Fibroblast of villous mesenchyme (primary cell): ENCODE measurements around the gene TMEM234. TPM values are rescaled to one million over a fixed set of nuclear protein-coding genes. Genes with fewer than 3 reads are reported as not detected.

Source experiments
- DNase-seq: peaks from one replicate; pipeline ENCODE4 v3.0.0-alpha.2; 2010; ENCODE audit warnings: low read depth
- H3K4me3 ChIP-seq: 2 replicates; pipeline ENCODE4 v1.5.1; 2011; ENCODE audit warnings: low read depth, mild to moderate bottlenecking, low read length
- total RNA-seq: library from RNA; depleted of rRNA; stranded (reverse); fragments of >200 nt; gene quantifications from 2 replicates; pipeline ENCODE4 v1.2.3, GENCODE V29; 2012
- TF ChIP-seq, protein P1 (sequence below): IDR thresholded peaks from 2 replicates; pipeline ENCODE4 v1.5.1; 2012; ENCODE audit warnings: low read depth, mild to moderate bottlenecking, low read length; ENCODE audit not compliant: insufficient read depth

TMEM234 gene
- total RNA-seq, 1 donor = 21.6 TPM

DNA sequence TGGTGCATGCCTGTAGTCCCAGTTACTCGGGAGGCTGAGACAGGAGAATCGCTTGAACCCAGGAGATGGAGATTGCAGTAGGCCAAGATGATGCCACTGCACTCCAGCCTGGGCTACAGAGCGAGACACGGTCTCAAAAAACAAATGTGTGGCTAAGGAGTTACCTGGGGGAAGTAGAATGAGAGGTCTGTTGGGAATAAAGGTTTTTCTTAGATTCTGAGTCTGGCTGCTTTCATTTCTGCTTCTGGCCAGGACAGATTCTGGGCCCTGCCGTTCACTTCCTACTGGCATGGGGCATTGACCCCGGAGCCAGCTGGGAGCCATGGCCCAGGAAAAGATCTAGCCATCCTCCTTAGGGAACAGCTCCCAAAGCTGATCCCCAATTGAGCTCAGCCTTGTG lies 13.7 kb downstream of the TMEM234 start:
- no peak for DNase-seq
- TF ChIP-seq, protein P1, sequence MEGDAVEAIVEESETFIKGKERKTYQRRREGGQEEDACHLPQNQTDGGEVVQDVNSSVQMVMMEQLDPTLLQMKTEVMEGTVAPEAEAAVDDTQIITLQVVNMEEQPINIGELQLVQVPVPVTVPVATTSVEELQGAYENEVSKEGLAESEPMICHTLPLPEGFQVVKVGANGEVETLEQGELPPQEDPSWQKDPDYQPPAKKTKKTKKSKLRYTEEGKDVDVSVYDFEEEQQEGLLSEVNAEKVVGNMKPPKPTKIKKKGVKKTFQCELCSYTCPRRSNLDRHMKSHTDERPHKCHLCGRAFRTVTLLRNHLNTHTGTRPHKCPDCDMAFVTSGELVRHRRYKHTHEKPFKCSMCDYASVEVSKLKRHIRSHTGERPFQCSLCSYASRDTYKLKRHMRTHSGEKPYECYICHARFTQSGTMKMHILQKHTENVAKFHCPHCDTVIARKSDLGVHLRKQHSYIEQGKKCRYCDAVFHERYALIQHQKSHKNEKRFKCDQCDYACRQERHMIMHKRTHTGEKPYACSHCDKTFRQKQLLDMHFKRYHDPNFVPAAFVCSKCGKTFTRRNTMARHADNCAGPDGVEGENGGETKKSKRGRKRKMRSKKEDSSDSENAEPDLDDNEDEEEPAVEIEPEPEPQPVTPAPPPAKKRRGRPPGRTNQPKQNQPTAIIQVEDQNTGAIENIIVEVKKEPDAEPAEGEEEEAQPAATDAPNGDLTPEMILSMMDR = no peak
- H3K4me3 ChIP-seq = no peak overlapping the region

DNA sequence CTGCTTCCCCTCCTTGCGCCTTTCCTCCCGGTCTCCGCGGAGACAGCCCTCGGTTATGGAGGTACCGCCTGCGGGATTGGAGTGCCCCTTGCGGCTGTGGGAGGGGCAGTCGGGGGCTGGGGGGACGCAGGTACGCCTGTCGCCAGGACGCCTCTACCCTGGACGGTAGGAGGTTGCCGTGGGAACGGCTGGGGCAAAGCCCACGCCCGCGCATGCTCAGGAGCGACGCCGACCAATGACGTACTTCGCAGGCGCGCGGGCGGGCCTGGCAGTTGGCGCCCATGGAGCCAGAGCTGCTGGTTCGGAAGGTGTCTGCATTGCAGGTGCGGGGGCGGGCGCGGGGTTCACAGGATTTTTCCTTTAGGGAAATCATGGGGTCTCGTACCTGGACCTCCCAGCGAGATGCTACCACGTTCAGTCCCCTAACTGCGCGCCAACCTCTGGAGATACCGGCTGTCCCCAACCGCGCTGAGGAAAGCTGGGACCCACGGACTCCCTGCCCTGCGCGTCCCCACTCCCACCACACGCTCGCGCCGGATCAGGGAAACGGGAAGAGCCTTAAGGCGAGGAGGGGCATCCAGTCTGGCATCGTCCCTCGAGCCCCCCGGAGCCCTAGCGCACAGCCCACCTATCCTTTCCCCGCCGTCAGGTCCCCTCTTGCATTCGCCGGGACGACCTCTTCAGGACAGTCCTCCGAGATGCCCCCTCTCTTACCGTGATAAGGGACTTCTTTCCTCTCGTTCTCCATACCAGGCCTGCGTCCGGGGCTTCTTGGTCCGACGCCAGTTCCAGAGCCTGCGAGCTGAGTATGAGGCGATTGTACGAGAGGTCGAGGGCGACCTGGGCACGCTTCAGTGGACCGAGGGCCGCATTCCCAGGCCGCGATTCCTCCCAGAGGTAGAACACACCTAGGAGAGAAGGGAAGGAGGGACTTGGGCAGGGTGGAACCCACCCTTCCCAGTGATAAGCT lies 16.5 kb downstream of the TMEM234 start, which contains the start of gene IQCC:
TSS of gene IQCC (plus strand) at position 271 of the 970 bp plus-strand sequence. CDS start at position 282, 11 bp downstream.
- TF ChIP-seq, protein P1 = no peak
- H3K4me3 ChIP-seq = peak within 1 kb of the TSS; percentile 79
- peak; percentile 80 for DNase-seq

DNA sequence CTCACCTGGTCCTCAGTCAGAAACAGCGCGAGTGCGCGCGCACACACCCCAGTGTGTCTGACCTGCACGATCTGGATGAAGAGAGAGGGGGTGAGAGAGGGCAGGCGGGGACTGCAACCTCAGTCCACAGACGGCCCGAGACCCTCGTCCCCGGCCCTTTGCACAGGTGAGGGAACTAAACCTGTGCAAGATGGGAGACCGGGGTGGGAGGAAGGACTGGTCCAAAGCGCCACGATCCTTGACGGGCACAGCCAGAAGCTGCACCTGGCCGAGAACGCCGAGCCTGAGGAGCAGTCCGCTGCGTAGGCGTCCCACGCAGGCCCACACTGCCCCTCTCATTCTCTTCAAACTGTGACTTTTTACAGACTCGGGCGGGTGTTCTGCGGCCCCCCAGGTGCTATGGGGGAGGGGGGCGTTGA lies 17.2 kb downstream of the TMEM234 start:
- no peak for DNase-seq
- TF ChIP-seq, protein P1 = no peak
- H3K4me3 ChIP-seq = peak overlapping the region; percentile 79

GRCh38 chr1:32201011-32201855 lies 20.9 kb downstream of the TMEM234 start:
- TF ChIP-seq, protein P1 = no peak
- H3K4me3 ChIP-seq = peak overlapping the region; percentile 86
- DNase-seq = peak; percentile 53

DNA sequence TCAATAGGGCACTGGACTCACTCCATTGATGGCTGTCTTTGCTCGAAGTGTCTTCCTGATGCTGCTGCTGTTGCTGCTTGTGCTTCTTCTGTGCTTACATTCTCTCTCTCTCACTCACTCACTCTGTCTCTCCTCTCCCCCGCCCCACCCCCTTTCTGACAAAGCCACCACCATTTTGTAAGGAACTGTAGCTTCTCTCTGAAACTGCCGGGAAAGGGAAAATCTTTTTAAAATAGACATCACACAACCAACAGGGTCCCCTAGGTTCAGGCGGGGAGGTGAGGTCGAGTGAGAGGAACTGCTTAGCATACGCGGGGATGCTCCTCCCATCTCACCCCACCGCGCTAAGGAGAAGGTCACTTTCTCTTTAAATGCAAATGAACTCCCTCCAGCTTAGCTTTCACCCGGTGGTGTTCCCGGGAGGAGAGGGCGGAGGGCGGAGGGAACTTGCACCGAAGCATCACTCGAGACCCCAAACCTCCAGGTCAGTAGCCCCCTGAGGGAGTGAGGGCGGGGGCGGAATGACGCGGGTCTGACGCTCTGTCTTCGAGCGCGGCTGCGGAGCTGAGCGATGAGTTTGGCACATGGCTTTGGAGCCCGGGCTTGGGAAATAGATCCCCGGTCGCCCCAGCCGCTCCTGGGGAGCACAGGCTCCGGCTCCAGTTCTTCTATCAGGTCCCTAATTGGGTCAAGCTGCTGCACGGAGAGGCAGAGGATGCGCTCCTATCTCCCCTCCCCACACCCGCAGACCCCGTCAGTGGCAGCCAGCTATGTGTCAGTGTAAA lies 21.7 kb downstream of the TMEM234 start, which contains the start of gene CCDC28B:
TSS of gene CCDC28B (plus strand) at position 370 of the 785 bp plus-strand sequence. CDS start 1,341 bp downstream, outside the sequence.
- TF ChIP-seq, protein P1 = no peak
- H3K4me3 ChIP-seq = peak within 1 kb of the TSS; percentile 86
- DNase-seq = peak; percentile 78

DNA sequence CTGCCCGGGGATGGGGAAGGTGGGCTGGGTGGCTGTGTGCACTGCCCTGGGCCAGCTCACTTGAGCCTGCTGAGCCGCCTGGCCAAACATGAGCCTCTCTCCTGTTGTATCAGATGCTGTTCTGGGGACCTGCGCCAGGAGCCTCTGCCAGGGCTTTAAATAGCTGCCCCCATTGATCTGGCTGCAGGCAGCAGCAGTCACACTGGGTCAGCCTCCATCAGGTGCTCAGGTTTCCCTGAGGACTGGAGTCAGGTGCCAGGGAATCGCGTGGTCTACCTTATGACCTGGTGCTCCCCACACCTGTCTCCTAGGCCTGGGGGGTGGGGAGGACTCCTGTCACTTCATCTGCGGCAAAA lies 22.5 kb downstream of the TMEM234 start:
- no peak for DNase-seq
- TF ChIP-seq, protein P1 = no peak
- H3K4me3 ChIP-seq = peak overlapping the region; percentile 86
